MM.1S (cell line): ENCODE results near the gene TMEM190.

Experiments
- DNase-seq: peaks from one replicate; pipeline ENCODE4 v3.0.0-alpha.2; 2015
- H2AFZ ChIP-seq: fragments of 300-600 bp; sonication (generic); 2 replicates; pipeline ENCODE4 v1.6.0; 2016; ENCODE audit warnings: antibody characterized with exemption, low read length
- H3F3A ChIP-seq: fragments of 300-600 bp; sonication (generic); 2 replicates; pipeline ENCODE4 v1.6.1; 2016; ENCODE audit warnings: mild to moderate bottlenecking, antibody characterized with exemption, low read length, moderate library complexity, mixed read lengths; ENCODE audit not compliant: insufficient read depth
- H3K27ac ChIP-seq: fragments of 300-600 bp; sonication (generic); 2 replicates; pipeline ENCODE4 v1.5.1; 2016; ENCODE audit warnings: mild to moderate bottlenecking, low read length
- H3K27me3 ChIP-seq: fragments of 300-600 bp; sonication (generic); replicated peaks from 2 replicates; pipeline ENCODE4 v1.6.0; 2016; ENCODE audit warnings: low read length; ENCODE audit not compliant: insufficient read depth
- H3K36me3 ChIP-seq: fragments of 300-600 bp; sonication (generic); replicated peaks from 2 replicates; pipeline ENCODE4 v1.6.1; 2016; ENCODE audit warnings: mild to moderate bottlenecking, low read length, mixed read lengths; ENCODE audit not compliant: insufficient read depth
- H3K4me1 ChIP-seq: fragments of 300-600 bp; sonication (generic); 2 replicates; pipeline ENCODE4 v1.6.1; 2016; ENCODE audit warnings: low read length, mixed read lengths
- H3K4me2 ChIP-seq: fragments of 300-600 bp; sonication (generic); 2 replicates; pipeline ENCODE4 v1.6.0; 2016; ENCODE audit warnings: low read depth, low read length
- H3K4me3 ChIP-seq: fragments of 300-600 bp; sonication (generic); 2 replicates; pipeline ENCODE4 v1.5.1; 2016; ENCODE audit warnings: low read length, mixed read lengths
- H3K79me2 ChIP-seq: fragments of 300-600 bp; sonication (generic); 2 replicates; pipeline ENCODE4 v1.6.1; 2016; ENCODE audit warnings: mixed run types, low read length, mixed read lengths
- H3K9ac ChIP-seq: fragments of 300-600 bp; sonication (generic); 2 replicates; pipeline ENCODE4 v1.6.1; 2016; ENCODE audit warnings: low read length, mixed read lengths
- H3K9me2 ChIP-seq: fragments of 300-600 bp; sonication (generic); replicated peaks from 2 replicates; pipeline ENCODE4 v1.6.1; 2016; ENCODE audit warnings: mild to moderate bottlenecking, low read length, mixed read lengths; ENCODE audit not compliant: insufficient read depth
- H3K9me3 ChIP-seq: fragments of 300-600 bp; sonication (generic); replicated peaks from 2 replicates; pipeline ENCODE4 v1.6.1; 2016; ENCODE audit warnings: mild to moderate bottlenecking, low read length, mixed read lengths; ENCODE audit not compliant: insufficient read depth
- H4K20me1 ChIP-seq: fragments of 300-600 bp; sonication (generic); 2 replicates; pipeline ENCODE4 v1.6.1; 2016; ENCODE audit warnings: mild to moderate bottlenecking, low read length, moderate library complexity, mixed read lengths; ENCODE audit not compliant: insufficient read depth
- EZH2 ChIP-seq: fragments of 300-600 bp; sonication (generic); optimal IDR thresholded peaks from 2 replicates; pipeline ENCODE3; 2017; ENCODE audit warnings: low read depth, mild to moderate bottlenecking, antibody characterized with exemption, low read length, mixed read lengths
- EZH2phosphoT487 ChIP-seq: fragments of 300-600 bp; sonication (generic); IDR thresholded peaks from 2 replicates; pipeline ENCODE4 v1.6.1; 2018; ENCODE audit warnings: antibody characterized with exemption, low read length
- TF ChIP-seq, protein P1 (sequence below): fragments of 300-600 bp; sonication (generic); IDR thresholded peaks from 2 replicates; pipeline ENCODE4 v1.5.1; 2016; ENCODE audit warnings: antibody characterized with exemption, low read length, mixed read lengths

TMEM190 gene

DNA sequence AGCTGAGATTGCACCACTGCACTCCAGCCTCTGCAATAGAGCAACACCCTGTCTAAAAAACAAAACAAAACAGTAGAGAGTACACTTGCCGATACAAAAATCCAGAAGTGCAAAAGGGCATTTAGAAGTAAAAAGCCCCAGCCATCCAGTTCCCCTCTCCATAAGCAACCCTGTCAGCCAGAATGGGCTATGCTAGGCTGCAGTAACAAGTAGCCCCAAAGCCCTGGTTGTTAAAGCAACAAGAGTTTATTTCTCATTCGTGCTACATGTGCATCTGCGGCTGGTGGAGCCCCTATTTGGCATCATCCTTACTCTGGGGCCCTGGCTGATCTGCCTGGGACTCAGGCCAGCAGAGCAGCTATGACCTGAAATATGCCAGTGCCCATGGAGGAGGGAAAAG lies 47.9 kb downstream of the TMEM190 start:
- Histone ChIP-seq H2AFZ (no peak overlapping the region), H3K4me2 (no peak overlapping the region), H3K79me2 (no peaks in the 10 kb centered on the region), H4K20me1 (no peaks in the 10 kb centered on the region), H3F3A (no peaks in the 10 kb centered on the region), H3K27me3 (peaks cover 75% of the 10 kb centered on the region), H3K4me3 (no peak overlapping the region), H3K9me2 (no peaks in the 10 kb centered on the region), H3K9me3 (no peaks in the 10 kb centered on the region), H3K36me3 (no peaks in the 10 kb centered on the region), H3K4me1 (no peaks in the 10 kb centered on the region), H3K27ac (no peak overlapping the region), H3K9ac (no peak overlapping the region)
- TF ChIP-seq EZH2 = no peak
- TF ChIP-seq EZH2phosphoT487 = no peak
- DNase-seq = no peak

DNA sequence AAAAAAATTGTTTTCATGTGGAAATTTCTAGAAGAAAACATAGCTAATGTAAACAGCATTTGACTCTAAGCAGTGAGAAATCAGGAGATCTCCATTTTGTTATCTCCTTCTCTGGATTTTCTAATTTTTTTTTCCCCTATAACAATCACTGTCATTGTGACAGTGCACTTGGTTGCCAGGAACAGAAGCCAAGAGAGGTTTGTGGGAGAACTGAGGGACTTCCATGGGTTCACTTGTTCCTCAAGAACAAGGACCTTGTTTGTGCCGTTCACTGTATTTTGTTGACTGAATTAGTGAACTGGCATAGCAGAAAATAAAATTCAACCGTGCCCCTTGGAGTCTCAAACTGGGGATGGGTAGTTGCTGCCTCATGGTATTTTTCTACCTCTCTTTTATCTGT lies 49.4 kb downstream of the TMEM190 start:
- Histone ChIP-seq H3K4me3 (no peak overlapping the region), H3K79me2 (no peaks in the 10 kb centered on the region), H2AFZ (no peak overlapping the region), H4K20me1 (no peaks in the 10 kb centered on the region), H3K9me3 (no peaks in the 10 kb centered on the region), H3K9ac (no peak overlapping the region), H3K36me3 (no peaks in the 10 kb centered on the region), H3F3A (no peaks in the 10 kb centered on the region), H3K27me3 (peaks cover 70% of the 10 kb centered on the region), H3K27ac (no peak overlapping the region), H3K4me2 (no peak overlapping the region), H3K9me2 (no peaks in the 10 kb centered on the region), H3K4me1 (no peaks in the 10 kb centered on the region)
- DNase-seq = no peak
- TF ChIP-seq, protein P1, sequence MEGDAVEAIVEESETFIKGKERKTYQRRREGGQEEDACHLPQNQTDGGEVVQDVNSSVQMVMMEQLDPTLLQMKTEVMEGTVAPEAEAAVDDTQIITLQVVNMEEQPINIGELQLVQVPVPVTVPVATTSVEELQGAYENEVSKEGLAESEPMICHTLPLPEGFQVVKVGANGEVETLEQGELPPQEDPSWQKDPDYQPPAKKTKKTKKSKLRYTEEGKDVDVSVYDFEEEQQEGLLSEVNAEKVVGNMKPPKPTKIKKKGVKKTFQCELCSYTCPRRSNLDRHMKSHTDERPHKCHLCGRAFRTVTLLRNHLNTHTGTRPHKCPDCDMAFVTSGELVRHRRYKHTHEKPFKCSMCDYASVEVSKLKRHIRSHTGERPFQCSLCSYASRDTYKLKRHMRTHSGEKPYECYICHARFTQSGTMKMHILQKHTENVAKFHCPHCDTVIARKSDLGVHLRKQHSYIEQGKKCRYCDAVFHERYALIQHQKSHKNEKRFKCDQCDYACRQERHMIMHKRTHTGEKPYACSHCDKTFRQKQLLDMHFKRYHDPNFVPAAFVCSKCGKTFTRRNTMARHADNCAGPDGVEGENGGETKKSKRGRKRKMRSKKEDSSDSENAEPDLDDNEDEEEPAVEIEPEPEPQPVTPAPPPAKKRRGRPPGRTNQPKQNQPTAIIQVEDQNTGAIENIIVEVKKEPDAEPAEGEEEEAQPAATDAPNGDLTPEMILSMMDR = no peak
- TF ChIP-seq EZH2 = no peak
- TF ChIP-seq EZH2phosphoT487 = no peak
